Subcutaneous adipose tissue (tissue), 4 donors: ENCODE data around the gene GATA5. TPM values are rescaled to one million over a fixed set of nuclear protein-coding genes. Genes with fewer than 3 reads are reported as not detected.

Experiments used
- CTCF ChIP-seq: fragments of 450-650 bp; IDR thresholded peaks from one replicate; pipeline ENCODE4 v1.5.1; 2016; ENCODE audit warnings: low read depth, mild to moderate bottlenecking, control low read depth, antibody characterized with exemption, moderate library complexity
- total RNA-seq, 4 donors: library from RNA; depleted of rRNA; stranded (reverse); fragments of >200 nt; gene quantifications; one replicate each; pipeline ENCODE4 v1.1.0, GENCODE V29; 2016

The GATA5 gene
- total RNA-seq, 4 donors from 2014 or later = not detected

- TF ChIP-seq CTCF = no peak
These were observed 42.3 kb upstream of the GATA5 start for GRCh38 chr20:62517901-62518610.

- TF ChIP-seq CTCF = no peak
These were observed 41.4 kb upstream of the GATA5 start for GRCh38 chr20:62517168-62517567.

- no peak for TF ChIP-seq CTCF
These were observed 40.5 kb upstream of the GATA5 start for GRCh38 chr20:62516338-62516737.

GRCh38 chr20:62515826-62516225, 40.0 kb upstream of the GATA5 start:
- TF ChIP-seq CTCF = no peak

- TF ChIP-seq CTCF = no peak
These were observed 39.5 kb upstream of the GATA5 start for GRCh38 chr20:62515280-62515679.

GRCh38 chr20:62513991-62514390, 38.2 kb upstream of the GATA5 start:
- no peak for TF ChIP-seq CTCF

- TF ChIP-seq CTCF = no peak
These were observed 36.3 kb upstream of the GATA5 start for GRCh38 chr20:62511915-62512610.
